Endometrium (tissue), 2 donors: ENCODE measurements around the gene PSME3.

ENCODE experiments used
- FAIRE-seq: peaks from 2 replicates; lab custom pipeline; 2012; peaks lifted over from hg19 to GRCh38; lab: Jason Lieb, UNC
- donor health status: control.
- donor health status: control.

The PSME3 gene

DNA sequence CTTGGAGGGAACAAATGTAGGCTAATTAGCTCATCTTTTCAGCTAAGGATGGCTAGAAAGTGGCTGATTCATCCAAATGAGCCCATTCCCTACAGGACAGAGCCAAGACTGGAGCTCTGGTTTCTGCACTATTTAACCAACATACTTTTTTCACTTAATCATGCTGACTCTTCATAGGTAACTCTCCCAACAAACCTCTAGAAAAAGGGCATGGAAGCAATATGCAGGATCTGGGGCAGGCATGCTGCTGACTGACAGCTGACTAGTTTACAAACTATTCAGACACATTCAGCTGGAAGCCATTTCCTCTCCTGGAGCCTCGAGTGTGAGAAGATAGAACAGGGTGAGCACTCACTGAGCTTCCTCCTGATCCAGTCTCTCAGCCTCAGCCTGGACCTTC lies 15.3 kb upstream of the PSME3 start:
- FAIRE-seq, result no peak

DNA sequence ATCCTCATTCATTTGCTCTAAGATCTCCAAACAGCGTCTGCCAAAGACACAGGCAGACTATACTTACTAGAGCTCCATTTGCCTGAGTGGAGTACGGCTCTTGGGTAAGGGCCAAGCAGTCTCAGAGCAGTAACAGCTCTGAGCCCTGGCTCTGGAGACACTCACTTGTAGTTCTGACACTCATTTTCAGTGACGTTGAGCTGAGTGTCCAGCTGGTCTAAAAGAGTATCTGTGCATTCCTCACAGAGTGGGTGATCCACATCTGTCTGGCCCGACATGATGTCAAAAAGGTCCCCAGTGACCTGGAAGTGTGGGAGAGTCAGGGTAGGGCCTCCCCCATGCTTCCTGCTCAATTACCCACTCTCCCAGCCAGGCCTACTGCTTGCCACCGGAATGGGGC lies 14.8 kb upstream of the PSME3 start:
- no peak for FAIRE-seq

DNA sequence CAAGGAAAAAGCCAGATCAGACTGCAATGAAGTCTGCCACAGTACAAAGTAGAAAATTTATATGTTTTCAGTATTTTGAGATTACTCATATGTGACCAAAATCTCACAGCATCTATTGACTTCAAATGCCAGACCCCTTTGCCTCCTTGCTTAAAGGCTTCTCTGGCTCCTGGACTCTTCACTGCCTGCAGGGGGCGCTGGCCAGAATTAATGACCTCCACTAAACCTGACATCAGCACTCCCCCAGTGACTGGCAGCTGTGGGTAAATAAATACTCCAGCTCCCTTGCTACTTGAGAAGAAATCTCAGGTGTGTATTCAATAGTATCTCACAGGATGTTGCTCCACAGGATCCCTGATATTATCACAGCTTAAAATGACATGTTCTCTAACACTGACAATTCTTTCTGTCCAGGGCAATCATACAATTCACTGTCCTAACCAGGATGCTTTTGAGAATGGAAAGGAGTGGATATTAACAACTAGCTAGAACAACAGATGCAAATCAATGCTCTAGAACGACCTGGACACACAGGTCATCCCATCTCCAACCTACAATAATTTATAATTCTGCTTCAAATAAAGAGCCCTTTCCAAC lies 13.2 kb upstream of the PSME3 start:
- no peak for FAIRE-seq

DNA sequence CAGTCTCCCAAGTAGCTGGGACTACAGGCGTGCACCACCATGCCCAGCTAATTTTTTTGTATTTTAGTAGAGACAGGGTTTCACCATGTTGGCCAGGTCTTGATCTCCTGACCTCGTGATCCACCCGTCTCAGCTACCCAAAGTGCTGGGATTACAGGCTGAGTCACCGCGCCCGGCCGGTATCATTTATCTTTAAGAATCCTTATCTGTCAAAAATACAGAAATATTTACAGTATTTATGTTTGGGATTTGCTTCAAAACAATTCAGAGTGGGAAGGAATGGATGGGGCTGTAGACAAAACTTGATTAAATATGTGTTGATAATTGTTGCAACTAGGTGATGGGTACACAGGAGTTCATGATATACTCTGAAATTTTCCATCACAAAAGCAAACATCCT lies 12.0 kb upstream of the PSME3 start:
- no peak for FAIRE-seq

DNA sequence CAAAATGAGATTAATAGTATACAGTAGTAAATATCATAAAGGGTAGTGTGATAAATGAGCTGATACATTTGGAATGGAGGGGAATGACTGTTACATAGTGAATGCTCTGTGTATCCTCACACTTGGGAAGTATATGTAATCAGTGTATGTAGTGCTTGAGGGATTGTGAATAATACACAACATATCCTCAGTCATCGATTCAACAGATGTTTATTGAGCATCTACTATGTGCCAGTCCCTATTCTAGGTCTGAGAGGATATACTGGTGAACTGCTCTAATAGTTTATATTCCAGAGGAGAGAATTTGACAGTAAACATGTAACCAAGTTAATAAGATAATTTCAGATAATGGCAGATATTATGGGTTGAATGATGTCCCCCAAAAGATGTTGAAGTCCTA lies 5.7 kb upstream of the PSME3 start:
- no peak for FAIRE-seq

DNA sequence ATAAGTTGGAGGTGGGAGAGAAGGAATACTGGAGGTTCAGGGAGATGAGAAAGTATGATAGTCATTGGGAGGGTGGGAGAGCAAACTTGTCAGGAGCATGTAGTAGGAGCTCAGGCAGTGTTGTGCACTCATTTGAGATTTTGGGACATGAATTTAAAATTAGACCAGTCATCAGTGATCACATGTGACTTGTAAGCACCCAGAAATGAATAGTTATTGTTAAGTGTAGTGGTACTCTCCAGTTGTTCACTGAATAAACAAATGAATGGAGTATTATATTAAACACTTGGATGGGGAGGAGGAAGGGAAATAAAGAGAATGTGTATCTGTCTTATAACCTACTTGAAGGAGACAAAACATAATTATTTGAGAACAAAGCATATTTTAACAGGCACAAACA lies 2.2 kb upstream of the PSME3 start:
- FAIRE-seq, result no peak

DNA sequence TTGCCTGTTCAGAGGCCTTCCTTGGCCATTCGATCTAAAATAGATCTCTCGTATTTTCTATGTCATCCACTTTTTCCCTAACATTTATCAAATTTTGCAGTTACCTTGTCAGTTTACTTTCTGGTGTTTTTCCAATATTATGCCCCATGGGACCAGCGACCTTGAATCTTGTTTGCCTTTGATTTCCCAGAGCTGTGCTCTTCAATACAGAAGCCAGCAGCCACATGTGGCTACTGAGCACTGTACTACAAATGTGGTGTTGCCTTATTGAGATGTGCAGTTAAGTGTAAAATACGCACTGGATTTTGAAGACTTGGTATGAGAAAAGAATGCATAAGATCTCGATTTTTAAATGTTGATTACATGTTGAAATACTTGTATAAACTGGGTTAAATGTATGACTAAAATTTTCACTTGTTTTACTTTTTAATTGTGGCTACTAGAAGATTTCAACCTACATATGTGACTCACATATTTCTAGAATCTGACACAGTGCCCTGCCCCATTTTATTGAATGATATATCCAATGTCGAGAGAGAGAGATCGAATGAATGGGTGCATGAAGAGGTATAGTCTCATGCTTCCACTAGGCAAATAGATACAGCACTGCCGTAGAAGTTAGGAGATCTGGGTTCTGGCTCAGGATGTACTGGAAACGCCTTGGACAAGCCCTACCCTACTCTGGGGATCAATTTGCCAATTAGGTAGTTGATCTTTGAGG lies 824 bp upstream of the PSME3 start:
- FAIRE-seq, result no peak

DNA sequence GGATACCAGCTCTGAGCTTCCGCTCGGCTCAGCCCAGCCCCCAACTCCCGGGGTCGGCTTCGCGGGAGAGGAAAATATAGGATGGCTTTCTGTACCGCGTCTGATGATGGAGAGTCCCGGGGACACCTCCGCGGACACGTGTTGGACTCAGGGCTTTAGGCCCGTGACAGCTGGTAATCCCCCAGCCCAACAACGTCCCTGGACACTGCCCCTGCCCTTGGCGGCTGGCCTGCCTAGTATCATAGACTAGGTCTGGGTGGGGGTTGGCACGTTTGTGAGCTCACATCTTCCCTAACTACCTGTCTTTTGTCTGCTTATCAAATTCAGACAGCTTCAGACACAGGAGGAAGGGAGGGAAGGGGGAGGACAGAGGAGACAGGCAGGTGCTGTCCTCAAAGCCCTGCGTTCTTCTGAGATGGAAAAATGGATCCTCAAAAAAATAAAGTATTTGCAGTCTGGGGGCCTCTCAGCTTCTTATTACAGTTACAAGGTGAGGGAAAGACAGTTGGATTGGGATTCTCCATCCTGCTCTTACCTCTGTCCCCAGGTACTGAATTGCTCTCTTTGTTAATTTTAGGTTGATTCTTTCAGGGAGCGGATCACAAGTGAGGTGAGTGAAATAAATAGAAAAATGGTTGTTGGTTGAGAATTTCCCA lies 698 bp downstream of the PSME3 start:
- no peak for FAIRE-seq

DNA sequence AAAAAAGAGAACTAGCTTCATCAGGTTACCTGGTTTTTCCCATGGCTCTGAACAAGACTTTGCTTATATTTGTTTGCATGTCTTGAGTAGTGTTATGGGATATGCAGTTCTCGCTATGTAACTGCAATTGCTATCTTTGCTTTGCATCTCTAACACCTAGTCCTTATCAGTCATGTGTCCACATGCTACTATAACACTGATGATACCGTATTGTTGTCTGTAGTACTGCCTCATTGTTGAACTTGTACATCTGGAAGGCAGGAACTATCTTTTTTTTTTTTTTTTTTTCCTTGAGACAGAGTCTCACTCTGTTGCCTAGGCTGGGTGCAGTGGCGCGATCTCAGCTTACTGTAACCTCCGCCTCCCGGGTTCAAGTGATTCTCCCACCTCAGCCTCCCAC lies 2.5 kb downstream of the PSME3 start:
- FAIRE-seq, result no peak

DNA sequence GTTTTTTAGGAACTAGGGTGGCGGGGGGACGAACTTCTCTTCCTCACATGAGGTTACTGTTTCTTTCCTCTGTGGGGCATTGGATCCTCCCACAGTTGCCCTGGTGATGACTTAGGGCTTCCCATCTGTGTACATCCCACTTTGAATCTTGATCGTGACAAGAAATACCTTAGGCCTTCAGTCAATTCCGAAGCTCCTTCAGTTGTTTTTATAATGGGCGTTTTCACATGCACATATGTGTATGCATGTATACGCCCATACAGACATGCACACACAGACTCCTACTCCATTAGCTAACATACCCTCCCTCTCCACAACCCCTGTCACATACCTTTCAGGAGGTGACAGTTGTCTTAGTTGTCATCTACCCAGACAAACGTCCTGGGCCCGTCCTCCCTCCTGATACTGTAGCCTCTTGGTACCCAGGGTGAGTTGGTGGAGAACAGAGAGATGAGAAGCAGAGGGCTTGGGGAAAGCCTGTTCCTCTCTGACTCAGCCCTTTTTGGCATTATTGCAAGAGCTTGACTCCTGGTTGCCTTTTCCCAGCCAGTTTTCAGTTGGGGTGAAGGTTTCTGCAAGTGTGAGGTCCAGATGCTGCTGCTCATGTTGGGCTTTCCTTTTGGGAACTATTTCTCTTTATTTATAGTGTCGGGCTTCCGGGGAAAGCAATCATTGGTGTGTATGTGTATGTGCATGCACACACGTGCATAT lies 8.9 kb downstream of the PSME3 start:
- FAIRE-seq, result no peak

DNA sequence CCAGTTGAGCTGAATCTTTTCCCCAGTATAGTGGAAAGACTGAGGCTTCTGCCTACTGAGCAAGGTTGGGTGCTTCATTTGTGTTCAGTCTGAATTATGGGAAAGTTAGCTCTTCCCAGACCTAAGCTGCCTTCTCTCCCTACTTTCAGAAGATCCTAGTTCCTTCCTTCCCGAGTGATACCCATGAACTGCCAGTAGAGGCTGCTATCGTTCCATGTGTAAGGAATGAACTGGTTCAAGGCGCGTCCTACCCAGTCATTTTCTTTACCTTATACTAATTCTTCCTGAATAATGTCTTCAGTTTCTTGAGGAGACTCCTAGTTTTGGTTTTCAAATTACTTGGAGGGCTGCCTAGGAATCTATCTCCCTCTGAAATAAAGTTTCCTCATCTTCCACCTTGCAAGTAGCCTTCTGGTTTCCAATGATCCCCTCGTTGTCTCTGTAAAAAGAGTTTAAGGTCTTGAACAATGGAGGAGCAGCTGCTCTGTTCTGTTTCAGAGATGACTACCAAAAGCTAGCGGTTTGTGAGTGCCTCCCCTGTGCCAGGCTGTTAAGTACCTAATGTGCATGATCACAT lies 10.2 kb downstream of the PSME3 start:
- FAIRE-seq, result peak; percentile 70

DNA sequence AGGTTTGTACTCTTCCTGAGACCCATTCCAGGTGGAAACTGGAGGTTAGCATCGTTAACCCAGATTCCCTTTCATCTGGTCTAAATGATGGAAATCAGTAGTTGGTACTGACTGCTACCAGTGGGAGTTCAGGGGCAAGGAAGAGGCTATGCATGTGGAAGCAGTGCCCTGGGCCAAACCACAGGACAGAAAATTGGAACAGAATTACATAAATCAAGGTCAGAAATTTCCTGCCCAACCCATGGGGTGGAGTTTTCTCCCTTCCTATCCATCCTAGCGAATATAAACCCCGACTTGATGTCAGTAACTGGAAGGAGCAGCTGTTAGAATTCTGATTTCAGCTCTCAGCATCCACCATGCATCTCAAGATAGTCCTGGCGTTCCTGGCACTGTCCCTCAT lies 11.1 kb downstream of the PSME3 start, which contains the start of gene AOC2:
AOC2 (plus strand) TSS at position 310 of the 400 bp plus-strand sequence; CDS start at position 357, 47 bp downstream.
- no peak for FAIRE-seq

DNA sequence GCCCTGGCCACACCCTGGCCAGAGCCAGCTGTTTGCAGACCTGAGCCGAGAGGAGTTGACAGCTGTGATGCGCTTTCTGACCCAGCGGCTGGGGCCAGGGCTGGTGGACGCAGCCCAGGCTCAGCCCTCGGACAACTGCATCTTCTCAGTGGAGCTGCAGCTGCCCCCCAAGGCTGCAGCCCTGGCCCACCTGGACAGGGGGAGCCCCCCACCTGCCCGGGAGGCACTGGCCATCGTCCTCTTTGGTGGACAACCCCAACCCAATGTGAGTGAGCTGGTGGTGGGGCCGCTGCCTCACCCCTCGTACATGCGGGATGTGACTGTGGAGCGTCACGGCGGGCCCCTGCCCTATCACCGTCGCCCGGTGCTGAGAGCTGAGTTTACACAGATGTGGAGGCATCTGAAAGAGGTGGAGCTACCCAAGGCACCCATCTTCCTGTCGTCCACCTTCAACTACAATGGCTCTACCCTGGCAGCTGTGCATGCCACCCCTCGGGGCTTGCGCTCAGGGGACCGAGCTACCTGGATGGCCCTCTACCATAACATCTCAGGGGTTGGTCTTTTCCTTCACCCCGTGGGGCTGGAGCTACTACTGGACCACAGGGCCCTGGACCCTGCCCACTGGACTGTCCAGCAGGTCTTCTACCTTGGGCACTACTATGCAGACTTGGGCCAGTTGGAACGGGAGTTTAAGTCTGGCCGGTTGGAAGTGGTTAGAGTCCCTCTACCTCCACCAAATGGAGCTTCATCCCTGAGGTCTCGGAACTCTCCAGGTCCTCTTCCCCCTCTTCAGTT lies 11.8 kb downstream of the PSME3 start:
- FAIRE-seq, result no peak

DNA sequence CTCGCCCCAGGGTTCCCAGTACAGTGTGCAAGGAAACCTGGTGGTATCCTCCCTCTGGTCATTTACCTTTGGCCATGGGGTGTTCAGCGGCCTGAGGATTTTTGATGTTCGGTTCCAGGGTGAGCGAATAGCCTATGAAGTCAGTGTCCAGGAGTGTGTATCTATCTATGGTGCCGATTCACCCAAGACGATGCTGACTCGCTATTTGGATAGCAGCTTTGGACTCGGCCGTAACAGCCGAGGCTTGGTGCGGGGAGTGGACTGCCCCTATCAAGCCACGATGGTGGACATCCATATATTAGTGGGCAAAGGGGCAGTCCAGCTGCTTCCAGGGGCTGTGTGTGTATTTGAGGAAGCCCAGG lies 12.3 kb downstream of the PSME3 start:
- no peak for FAIRE-seq

DNA sequence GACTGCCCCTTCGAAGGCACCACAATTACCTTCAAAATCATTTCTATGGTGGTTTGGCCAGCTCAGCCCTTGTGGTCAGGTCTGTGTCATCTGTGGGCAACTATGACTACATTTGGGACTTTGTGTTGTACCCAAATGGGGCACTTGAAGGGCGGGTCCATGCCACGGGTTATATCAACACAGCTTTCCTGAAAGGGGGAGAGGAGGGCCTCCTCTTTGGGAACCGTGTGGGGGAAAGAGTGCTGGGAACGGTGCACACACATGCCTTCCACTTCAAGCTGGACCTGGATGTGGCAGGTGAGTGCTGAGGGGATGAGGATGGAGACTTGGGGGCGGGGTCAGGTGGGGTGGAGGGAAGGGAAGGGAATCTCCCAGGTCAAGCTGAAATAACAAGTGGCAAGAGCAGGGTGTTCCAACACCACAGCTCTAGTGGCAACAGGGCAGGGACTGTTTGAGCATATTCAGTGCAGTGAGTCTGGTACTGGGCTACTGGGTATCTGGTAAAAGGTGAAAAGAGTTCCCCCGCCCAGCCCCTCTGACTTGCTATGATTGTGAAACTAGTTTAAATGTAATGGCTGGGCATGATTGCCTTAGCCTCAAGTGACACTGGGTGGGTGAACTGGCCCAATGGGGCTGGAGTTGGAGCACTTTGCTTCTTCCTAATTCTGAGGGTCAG lies 12.9 kb downstream of the PSME3 start:
- FAIRE-seq, result no peak

DNA sequence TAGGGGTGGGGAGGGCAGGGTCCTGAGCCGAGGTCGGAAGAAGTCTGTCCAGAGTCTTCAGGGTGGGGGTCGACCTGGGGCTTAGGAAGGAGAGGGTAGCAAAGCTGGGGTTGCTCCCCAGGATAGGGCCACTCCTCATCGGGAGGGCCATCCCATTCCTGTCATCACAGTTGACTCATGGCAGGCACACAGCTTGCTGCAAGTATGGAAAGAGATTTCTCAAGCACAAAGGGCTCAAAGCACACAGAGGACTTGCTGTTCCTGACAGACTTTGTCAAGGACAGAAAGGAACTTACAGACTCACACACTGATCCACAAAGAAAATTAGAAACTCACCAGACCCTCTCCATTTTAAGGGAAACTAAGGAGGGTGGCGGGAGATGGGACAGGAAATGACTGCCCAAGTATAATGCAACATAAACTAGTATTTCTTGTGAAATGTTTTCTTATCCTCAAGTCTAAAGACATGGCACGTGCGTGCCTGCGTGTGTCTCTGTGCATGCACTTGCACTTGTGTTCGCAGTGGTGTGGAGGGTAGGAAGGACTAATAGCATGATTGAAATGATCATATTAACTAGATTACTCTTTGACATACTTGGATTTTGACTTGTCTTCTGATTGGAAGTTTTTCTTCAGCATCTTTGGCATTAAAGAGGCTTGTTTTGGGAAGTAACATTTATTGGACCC lies 13.5 kb downstream of the PSME3 start:
- FAIRE-seq, result no peak

DNA sequence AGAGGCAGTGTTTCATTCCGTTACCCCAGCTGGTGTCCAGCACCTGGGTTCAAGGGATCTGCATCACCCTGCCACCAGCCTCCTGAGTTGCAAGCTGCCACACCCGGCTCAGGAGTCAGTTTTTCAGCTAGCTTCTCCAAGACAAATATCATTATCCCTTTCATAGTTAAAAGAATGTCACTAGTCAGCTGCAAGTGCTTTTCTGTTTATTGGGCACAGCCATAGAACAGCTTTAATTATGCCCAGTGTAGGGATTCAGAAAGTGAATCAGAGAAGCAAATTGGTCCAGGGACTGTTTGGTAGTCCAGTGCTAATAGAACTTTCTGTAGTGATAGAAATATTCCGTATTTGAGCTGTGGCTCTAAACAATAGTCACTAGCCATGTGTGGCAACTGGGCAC lies 14.9 kb downstream of the PSME3 start:
- FAIRE-seq, result no peak

DNA sequence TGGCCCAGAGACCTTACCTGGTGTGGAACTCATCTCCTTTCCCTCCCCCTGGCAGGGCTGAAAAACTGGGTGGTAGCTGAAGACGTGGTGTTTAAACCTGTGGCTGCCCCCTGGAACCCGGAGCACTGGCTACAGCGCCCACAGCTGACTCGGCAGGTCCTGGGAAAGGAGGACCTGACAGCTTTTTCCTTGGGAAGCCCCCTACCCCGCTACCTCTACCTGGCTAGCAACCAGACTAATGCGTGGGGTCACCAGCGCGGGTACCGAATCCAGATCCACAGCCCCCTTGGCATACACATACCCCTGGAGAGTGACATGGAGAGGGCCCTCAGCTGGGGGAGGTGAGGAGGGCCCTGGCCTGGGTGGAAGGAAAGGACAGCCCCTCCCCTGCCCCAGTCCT lies 15.8 kb downstream of the PSME3 start:
- FAIRE-seq, result no peak

DNA sequence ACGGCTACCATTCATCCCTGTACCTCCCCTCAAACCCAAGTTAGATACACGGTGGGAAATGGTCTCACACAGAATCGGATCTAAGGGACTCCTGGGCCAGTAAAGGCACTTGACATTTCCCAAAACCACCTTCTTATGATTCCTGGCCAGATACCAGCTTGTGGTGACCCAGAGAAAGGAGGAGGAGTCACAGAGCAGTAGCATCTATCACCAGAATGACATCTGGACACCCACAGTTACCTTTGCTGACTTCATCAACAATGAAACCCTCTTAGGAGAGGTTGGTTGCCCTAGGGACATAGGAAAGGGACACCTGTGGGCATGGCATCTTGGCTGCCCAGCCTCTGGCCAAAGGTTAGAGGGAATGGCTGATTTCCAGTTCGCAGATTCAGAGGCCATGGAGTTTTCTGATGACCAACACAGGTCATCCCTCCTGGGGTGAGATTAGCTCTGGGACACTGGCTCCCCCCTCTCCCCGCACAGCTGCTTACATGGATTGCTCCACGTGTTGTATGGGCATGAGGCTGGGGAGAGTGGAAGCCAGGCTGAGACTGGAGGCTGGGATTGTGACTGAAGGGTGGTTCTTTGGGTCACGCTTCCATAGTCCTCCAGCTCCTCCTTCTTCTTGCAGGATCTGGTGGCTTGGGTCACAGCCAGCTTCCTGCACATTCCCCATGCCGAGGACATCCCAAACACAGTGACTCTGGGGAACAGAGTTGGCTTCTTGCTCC lies 16.4 kb downstream of the PSME3 start:
- FAIRE-seq, result no peak

DNA sequence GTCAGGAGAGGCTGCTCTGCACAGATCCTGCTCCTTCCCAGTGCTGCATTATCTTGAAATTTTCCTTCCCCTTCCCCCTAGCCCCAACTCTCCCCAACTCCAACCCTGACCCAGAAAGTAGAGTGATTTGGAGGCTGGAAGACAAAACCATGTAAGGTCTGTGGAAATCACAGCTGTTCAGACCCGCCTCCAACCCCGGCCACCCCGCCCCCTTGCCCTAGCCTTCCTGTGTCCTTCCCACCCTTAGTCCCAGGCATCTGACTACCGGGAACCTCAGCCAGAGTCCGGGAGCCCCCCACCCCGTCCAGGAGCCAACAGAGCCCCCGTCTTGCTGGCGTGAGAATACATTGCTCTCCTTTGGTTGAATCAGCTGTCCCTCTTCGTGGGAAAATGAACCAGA lies 17.8 kb downstream of the PSME3 start, which contains the start of gene AOC3:
AOC3 (plus strand) TSS at position 246 of the 400 bp plus-strand sequence; CDS start at position 391, 145 bp downstream.
- no peak for FAIRE-seq
